Liver (tissue), 9 donors: ENCODE measurements around the gene UPK3A. TPM values are rescaled to one million over a fixed set of nuclear protein-coding genes. Genes with fewer than 3 reads are reported as not detected.

ENCODE experiments used
- DNase-seq: peaks from one replicate; pipeline ENCODE4 v3.0.0-alpha.2; 2017; ENCODE audit warnings: low spot score
- H3K27ac ChIP-seq, 2 donors: one replicate each; pipeline ENCODE4 v1.7.0; 2013; ENCODE audit warnings: inconsistent platforms in 2 of 2, low read length in 2 of 2, control low read depth in 1 of 2, low read depth in 1 of 2, mild to moderate bottlenecking in 1 of 2
- H3K27me3 ChIP-seq, 4 donors: one replicate each; pipeline versions ENCODE4 v1.6.1 to v1.7.0; 2013; ENCODE audit warnings: low read length in 3 of 4, inconsistent platforms in 1 of 4, mild to moderate bottlenecking in 1 of 4, moderate library complexity in 1 of 4; ENCODE audit not compliant: control insufficient read depth in 4 of 4, insufficient read depth in 4 of 4
- H3K36me3 ChIP-seq, 4 donors: one replicate each; pipeline versions ENCODE4 v1.6.1 to v1.7.0; 2013; ENCODE audit warnings: low read length in 3 of 4, mild to moderate bottlenecking in 3 of 4, low read depth in 1 of 4, moderate library complexity in 1 of 4; ENCODE audit not compliant: control insufficient read depth in 4 of 4, insufficient read depth in 3 of 4
- H3K4me1 ChIP-seq, 4 donors: one replicate each; pipeline versions ENCODE4 v1.6.1 to v1.7.0; 2013; ENCODE audit warnings: low read length in 3 of 4, mild to moderate bottlenecking in 3 of 4, moderate library complexity in 1 of 4; ENCODE audit not compliant: control insufficient read depth in 4 of 4, insufficient read depth in 4 of 4
- H3K4me3 ChIP-seq, 3 donors: one replicate each; pipeline versions ENCODE4 v1.6.1 to v1.7.0; 2013; ENCODE audit warnings: low read length in 3 of 3, control low read depth in 1 of 3, low read depth in 1 of 3, mild to moderate bottlenecking in 1 of 3
- H3K9ac ChIP-seq, 2 donors: one replicate each; pipeline ENCODE4 v1.7.0; 2013; ENCODE audit warnings: low read length in 2 of 2, mild to moderate bottlenecking in 2 of 2, moderate library complexity in 2 of 2, control low read depth in 1 of 2, low read depth in 1 of 2
- H3K9me3 ChIP-seq, 4 donors: one replicate each; pipeline versions ENCODE4 v1.6.1 to v1.7.0; 2013; ENCODE audit warnings: low read length in 3 of 4; ENCODE audit not compliant: control insufficient read depth in 4 of 4
- ATF3 ChIP-seq: IDR thresholded peaks from 2 replicates; pipeline ENCODE4 v1.6.1; 2016; ENCODE audit warnings: antibody characterized with exemption
- CTCF ChIP-seq: fragments of 150-350 bp; IDR thresholded peaks from 2 replicates; pipeline ENCODE4 v1.5.1; 2017; ENCODE audit warnings: improper control_type of control experiment, low read depth, low read length; ENCODE audit not compliant: missing input control
- EGR1 ChIP-seq, 2 donors: IDR thresholded peaks; 2 replicates each; pipeline ENCODE4 v1.6.1; 2016 to 2018; ENCODE audit warnings: antibody characterized with exemption in 2 of 2, low read depth in 2 of 2
- FOXA1 ChIP-seq: IDR thresholded peaks from 2 replicates; pipeline ENCODE4 v1.6.1; 2016; ENCODE audit warnings: antibody characterized with exemption
- FOXA2 ChIP-seq: IDR thresholded peaks from 2 replicates; pipeline ENCODE4 v1.6.1; 2016; ENCODE audit warnings: antibody characterized with exemption
- GABPA ChIP-seq, 2 donors: IDR thresholded peaks in 1 of 2; conservative IDR thresholded peaks in 1 of 2; 2 replicates each; pipeline ENCODE4 v1.6.1; 2016; ENCODE audit warnings: antibody characterized with exemption in 2 of 2, mild to moderate bottlenecking in 1 of 2, moderate library complexity in 1 of 2
- HNF4A ChIP-seq, 2 donors: conservative IDR thresholded peaks; 2 replicates each; pipeline ENCODE4 v1.6.1; 2016; ENCODE audit warnings: antibody characterized with exemption in 2 of 2, mild to moderate bottlenecking in 2 of 2
- HNF4G ChIP-seq: IDR thresholded peaks from 2 replicates; pipeline ENCODE4 v1.6.1; 2016; ENCODE audit warnings: antibody characterized with exemption
- JUND ChIP-seq, 2 donors: IDR thresholded peaks; 2 replicates each; pipeline ENCODE4 v1.6.1; 2016; ENCODE audit warnings: antibody characterized with exemption in 2 of 2
- MAX ChIP-seq: IDR thresholded peaks from 2 replicates; pipeline ENCODE4 v1.6.1; 2016; ENCODE audit warnings: antibody characterized with exemption
- NR2F2 ChIP-seq: IDR thresholded peaks from 2 replicates; pipeline ENCODE4 v1.6.1; 2016; ENCODE audit warnings: antibody characterized with exemption
- RAD21 ChIP-seq, 2 donors: IDR thresholded peaks; 2 replicates each; pipeline ENCODE4 v1.6.1; 2016; ENCODE audit warnings: antibody characterized with exemption in 2 of 2, mild to moderate bottlenecking in 2 of 2
- REST ChIP-seq: IDR thresholded peaks from 2 replicates; pipeline ENCODE4 v1.6.1; 2016; ENCODE audit warnings: antibody characterized with exemption, mild to moderate bottlenecking
- RXRA ChIP-seq, 2 donors: IDR thresholded peaks; 2 replicates each; pipeline ENCODE4 v1.6.1; 2017 to 2018; ENCODE audit warnings: antibody characterized with exemption in 2 of 2, mild to moderate bottlenecking in 1 of 2
- SP1 ChIP-seq: IDR thresholded peaks from 2 replicates; pipeline ENCODE4 v1.6.1; 2018; ENCODE audit warnings: antibody characterized with exemption, mild to moderate bottlenecking
- TAF1 ChIP-seq: conservative IDR thresholded peaks from 2 replicates; pipeline ENCODE4 v1.6.1; 2016; ENCODE audit warnings: antibody characterized with exemption, mild to moderate bottlenecking
- YY1 ChIP-seq: IDR thresholded peaks from 2 replicates; pipeline ENCODE4 v1.6.1; 2016; ENCODE audit warnings: antibody characterized with exemption, mild to moderate bottlenecking
- ZBTB33 ChIP-seq: IDR thresholded peaks from 2 replicates; pipeline ENCODE4 v1.6.1; 2016; ENCODE audit warnings: antibody characterized with exemption
- WGBS: extraction: QIAGEN DNeasy Blood & Tissue Kit; methylation state at CpG from one replicate; pipeline ENCODE4 v1.1.7; 2013; 5-methylcytosine and 5-hydroxymethylcytosine counted together
- polyA plus RNA-seq, 2 donors: library from polyadenylated mRNA; stranded (reverse) in 1 of 2; unstranded in 1 of 2; fragments of 200-250 nt in 1 of 2; fragments of >200 nt in 1 of 2; fragmentation: Nextera tagmentation in 1 of 2; extraction: Ambion mirVana in 1 of 2; gene quantifications; one replicate each; pipeline versions ENCODE4 v1.2.1 to v1.2.3, GENCODE V29; 2013 to 2015
- total RNA-seq, 2 donors: library from RNA; depleted of rRNA; stranded (reverse); fragments of >200 nt; gene quantifications; one replicate each; pipeline ENCODE4 v1.2.3, GENCODE V29; 2014
- donor health status: healthy.
- donor health status: healthy.
- donor health status: healthy.
- donor health status: healthy.
- donor health status: healthy.

The UPK3A gene
- total and polyA plus RNA-seq, 4 donors = 0.42 TPM; not detected in 3

GRCh38 chr22:45318168-45318557 is 33.4 kb downstream of the UPK3A start:
- 47% methylated on average over 8 of the region's 8 CpGs for WGBS
- TF ChIP-seq SP1 = no peak
- no peak for TF ChIP-seq TAF1
- no peak for TF ChIP-seq REST
- no peak for TF ChIP-seq FOXA2
- TF ChIP-seq EGR1 (IDR thresholded peaks at IDR 0.05; ENCODE audit: low read depth in 2 of 2) = no peak
- TF ChIP-seq RXRA (IDR thresholded peaks at IDR 0.05) = no peak
- H3K4me1 ChIP-seq = peaks cover 0 to 18% (median 5%) of the 10 kb centered on the region in 4 donors
- no peak overlapping the region for H3K4me3 ChIP-seq
- H3K27me3 ChIP-seq = no peaks in the 10 kb centered on the region
- H3K27ac ChIP-seq = peak overlapping the region; percentile 34 to 74
- H3K36me3 ChIP-seq = peaks cover 0 to 3% (median 0%) of the 10 kb centered on the region in 4 donors
- no peaks in the 10 kb centered on the region for H3K9me3 ChIP-seq
- peak; percentile 43 for DNase-seq
- peak overlapping the region in 1 of 2 donors; percentile 44 for H3K9ac ChIP-seq

- H3K4me3 ChIP-seq = no peak overlapping the region
- 79% methylated on average over 12 of the region's 12 CpGs for WGBS
- peaks cover 0 to 9% (median under 1%) of the 10 kb centered on the region in 4 donors for H3K36me3 ChIP-seq
- no peaks in the 10 kb centered on the region for H3K27me3 ChIP-seq
- DNase-seq = no peak
- H3K4me1 ChIP-seq = peaks cover 0 to 18% (median 5%) of the 10 kb centered on the region in 4 donors
- peak overlapping the region in 1 of 2 donors; percentile 44 for H3K9ac ChIP-seq
- TF ChIP-seq RXRA (IDR thresholded peaks at IDR 0.05) (no peak), FOXA2 (no peak), ZBTB33 (no peak), YY1 (no peak), ATF3 (no peak), CTCF (no peak), FOXA1 (no peak), RAD21 (IDR thresholded peaks at IDR 0.05) (no peak), MAX (no peak), EGR1 (IDR thresholded peaks at IDR 0.05; ENCODE audit: low read depth in 2 of 2) (no peak), JUND (IDR thresholded peaks at IDR 0.05) (no peak), TAF1 (no peak), NR2F2 (no peak), SP1 (no peak), REST (no peak), HNF4G (no peak), GABPA (IDR thresholded peaks at IDR 0.05 in 1 of 2, conservative IDR thresholded peaks at IDR 0.05 in 1 of 2) (no peak), HNF4A (conservative IDR thresholded peaks at IDR 0.05) (no peak)
- H3K9me3 ChIP-seq = no peaks in the 10 kb centered on the region
- peak overlapping the region; percentile 34 to 74 for H3K27ac ChIP-seq
Measured at GRCh38 chr22:45318558-45319323, 34.0 kb downstream of the UPK3A start.
